SK-N-SH (cell line): Measurements from ENCODE around the gene TNFRSF12A. TPM values are rescaled to one million over a fixed set of nuclear protein-coding genes. Genes with fewer than 3 reads are reported as not detected.

Experiments used
- CTCF ChIA-PET: fragments of 300-600, 350-600 bp; formaldehyde crosslinking; extraction: SDS; loops from one replicate; lab custom pipeline; 2021; lab: Yijun Ruan, JAX
- POLR2A ChIA-PET: fragments of 350-600 bp; sonication (Branson Sonifier 250); formaldehyde crosslinking; extraction: SDS; loops from one replicate; lab custom pipeline; 2020; ENCODE audit warnings: antibody characterized with exemption, inconsistent platforms; lab: Yijun Ruan, JAX
- DNase-seq: peaks from one replicate; pipeline ENCODE4 v3.0.0; 2012
- H2AFZ ChIP-seq: fragments of 200-600 bp; sonication (generic); 2 replicates; pipeline ENCODE4 v1.8.1; 2016; ENCODE audit warnings: antibody characterized with exemption, mild to moderate bottlenecking, low read depth
- H3F3A ChIP-seq: fragments of 200-600 bp; sonication (generic); replicated peaks from 2 replicates; pipeline ENCODE3; 2016; ENCODE audit warnings: antibody characterized with exemption, mild to moderate bottlenecking; ENCODE audit not compliant: insufficient read depth
- H3K27ac ChIP-seq, 2 experiments: fragments of 200-500 bp in 1 of 2; fragments of 200-600 bp in 1 of 2; sonication (Bioruptor generic) in 1 of 2; sonication (generic), shearing (Covaris generic) in 1 of 2; 2 replicates each; pipeline versions ENCODE4 v1.5.1 to v1.6.1; 2014 to 2016; ENCODE audit warnings: low read depth in 2 of 2, inconsistent platforms in 1 of 2, low read length in 1 of 2, mild to moderate bottlenecking in 1 of 2, mixed read lengths in 1 of 2
- H3K27me3 ChIP-seq: fragments of 200-600 bp; sonication (generic), shearing (Covaris generic); 2 replicates; pipeline ENCODE4 v1.6.1; 2016; ENCODE audit warnings: mixed run types; ENCODE audit not compliant: insufficient read depth
- H3K36me3 ChIP-seq, 2 experiments: fragments of 200-500 bp in 1 of 2; fragments of 200-600 bp in 1 of 2; sonication (Bioruptor generic) in 1 of 2; sonication (generic) in 1 of 2; replicated peaks in 1 of 2; 2 replicates each; pipeline versions ENCODE3 to v1.5.1; 2014 to 2016; ENCODE audit warnings: low read length in 1 of 2, mild to moderate bottlenecking in 1 of 2; ENCODE audit not compliant: insufficient read depth in 2 of 2, control insufficient read depth in 1 of 2
- H3K4me1 ChIP-seq, 2 experiments: fragments of 200-500 bp in 1 of 2; fragments of 200-600 bp in 1 of 2; sonication (Bioruptor generic) in 1 of 2; sonication (generic), shearing (Covaris generic) in 1 of 2; 2 replicates each; pipeline versions ENCODE4 v1.5.1 to v1.6.1; 2014 to 2016; ENCODE audit warnings: low read depth in 1 of 2, low read length in 1 of 2, mixed run types in 1 of 2; ENCODE audit not compliant: insufficient read depth in 2 of 2, control insufficient read depth in 1 of 2
- H3K4me2 ChIP-seq: fragments of 200-600 bp; sonication (generic), shearing (Covaris generic); 2 replicates; pipeline ENCODE4 v1.6.1; 2017; ENCODE audit warnings: mixed run types
- H3K4me3 ChIP-seq, 2 experiments: fragments of 200-500 bp in 1 of 2; fragments of 200-600 bp in 1 of 2; sonication (Bioruptor generic) in 1 of 2; sonication (generic), shearing (Covaris generic) in 1 of 2; 2 replicates each; pipeline versions ENCODE4 v1.5.1 to v1.8.1; 2014 to 2016; ENCODE audit warnings: low read depth in 2 of 2, inconsistent platforms in 1 of 2, low read length in 1 of 2, mild to moderate bottlenecking in 1 of 2, mixed read lengths in 1 of 2, moderate library complexity in 1 of 2
- H3K79me2 ChIP-seq: fragments of 200-600 bp; sonication (generic); 2 replicates; pipeline ENCODE4 v1.8.1; 2017; ENCODE audit warnings: mild to moderate bottlenecking; ENCODE audit not compliant: insufficient read depth
- H3K9ac ChIP-seq: fragments of 200-600 bp; sonication (generic); 2 replicates; pipeline ENCODE4 v1.6.1; 2017; ENCODE audit warnings: mixed run types
- H3K9me2 ChIP-seq: fragments of 200-600 bp; sonication (generic); 2 replicates; pipeline ENCODE4 v1.6.1; 2017; ENCODE audit warnings: mixed run types
- H3K9me3 ChIP-seq: fragments of 200-600 bp; sonication (generic); 2 replicates; pipeline ENCODE4 v1.6.1; 2017; ENCODE audit warnings: mixed run types, mild to moderate bottlenecking, moderate library complexity
- H4K20me1 ChIP-seq: fragments of 200-600 bp; sonication (generic); 2 replicates; pipeline ENCODE4 v1.6.1; 2017; ENCODE audit warnings: mild to moderate bottlenecking, mixed run types; ENCODE audit not compliant: insufficient read depth
- CTCF ChIP-seq: fragments of 200-600 bp; sonication (generic); IDR thresholded peaks from 2 replicates; pipeline ENCODE4 v1.6.1; 2017; ENCODE audit warnings: antibody characterized with exemption, mild to moderate bottlenecking, moderate library complexity
- EP300 ChIP-seq, 2 experiments: IDR thresholded peaks; 2 replicates each; pipeline versions ENCODE4 v1.4.0 to v1.6.1; 2012; ENCODE audit warnings: borderline replicate concordance in 1 of 2, low read depth in 1 of 2, low read length in 1 of 2
- FOXM1 ChIP-seq: IDR thresholded peaks from 2 replicates; pipeline ENCODE4 v1.4.0; 2012; ENCODE audit warnings: low read depth, mild to moderate bottlenecking
- GATA2 ChIP-seq: sonication (generic); formaldehyde crosslinking; IDR thresholded peaks from 2 replicates; pipeline ENCODE4 v1.5.0; 2020; ENCODE audit warnings: mild to moderate bottlenecking, missing genetic modification reagents
- IRF3 ChIP-seq: fragments of 150-350 bp; IDR thresholded peaks from 2 replicates; pipeline ENCODE4 v1.6.1; 2016; ENCODE audit warnings: mild to moderate bottlenecking, low read depth, low read length
- JUND ChIP-seq: IDR thresholded peaks from 2 replicates; pipeline ENCODE4 v1.4.0; 2012
- MAX ChIP-seq: IDR thresholded peaks from 2 replicates; pipeline ENCODE4 v1.4.0; 2012; ENCODE audit warnings: low read depth
- MEF2A ChIP-seq: IDR thresholded peaks from 2 replicates; pipeline ENCODE4 v1.4.0; 2012; ENCODE audit warnings: low read depth, borderline replicate concordance
- NFIC ChIP-seq: IDR thresholded peaks from 2 replicates; pipeline ENCODE4 v1.4.0; 2012; ENCODE audit warnings: borderline replicate concordance
- NRF1 ChIP-seq: IDR thresholded peaks from 2 replicates; pipeline ENCODE4 v1.6.1; 2012; ENCODE audit warnings: low read depth, mild to moderate bottlenecking, low read length
- PBX3 ChIP-seq: IDR thresholded peaks from 2 replicates; pipeline ENCODE4; 2012
- RCOR1 ChIP-seq: fragments of 150-350 bp; IDR thresholded peaks from 2 replicates; pipeline ENCODE4 v1.6.1; 2017; ENCODE audit warnings: antibody characterized with exemption, low read length
- RFX5 ChIP-seq: IDR thresholded peaks from 2 replicates; pipeline ENCODE4 v1.6.1; 2012; ENCODE audit warnings: mild to moderate bottlenecking, improper control_type of control experiment, low read length
- RXRA ChIP-seq: IDR thresholded peaks from 2 replicates; pipeline ENCODE4 v1.4.0; 2012; ENCODE audit warnings: low read depth, mild to moderate bottlenecking, borderline replicate concordance
- TEAD4 ChIP-seq: IDR thresholded peaks from 2 replicates; pipeline ENCODE4 v1.4.0; 2012; ENCODE audit warnings: mild to moderate bottlenecking, borderline replicate concordance; ENCODE audit not compliant: insufficient read depth
- YY1 ChIP-seq: IDR thresholded peaks from 2 replicates; pipeline ENCODE4 v1.4.0; 2012; ENCODE audit warnings: low read depth, mild to moderate bottlenecking
- ZBTB33 ChIP-seq: IDR thresholded peaks from 2 replicates; pipeline ENCODE4 v1.4.0; 2012; ENCODE audit warnings: low read depth, borderline replicate concordance
- WGBS: methylation state at CpG from one replicate; pipeline ENCODE4 v1.1.6; 2017; ENCODE audit warnings: low lambda C conversion rate; 5-methylcytosine and 5-hydroxymethylcytosine counted together
- polyA plus RNA-seq, 3 experiments: library from polyadenylated mRNA; depleted of rRNA; stranded (reverse); fragments of >200 nt; gene quantifications; 2 replicates each; pipeline ENCODE4 v1.2.3, GENCODE V29; 2012
- TF ChIP-seq, protein P1 (sequence below): fragments of 150-350 bp; IDR thresholded peaks from 2 replicates; pipeline ENCODE4 v1.6.1; 2017; ENCODE audit warnings: antibody characterized with exemption, low read length, low read depth, borderline replicate concordance

The TNFRSF12A gene
- polyA plus RNA-seq, 1 of the 3 experiments (the other 2 are of a cell fraction): 374 TPM

- ChIA-PET POLR2A (no interaction called here), CTCF (interaction anchor here (1.0 to 2.8 kb wide), 4 partner anchors 25 to 40 kb away, joined by 3 to 8 read pairs (median 4); partner anchors contain the start of gene KREMEN2)
- no peak overlapping the region for H3K9ac ChIP-seq
- H3K4me1 ChIP-seq: peaks cover 0 to 14% of the 10 kb centered on the region in 2 experiments; a peak in 1 of 4 replicates
- WGBS: 62% methylated on average over 7 of the region's 8 CpGs
- no peaks in the 10 kb centered on the region for H3K79me2 ChIP-seq
- H3K36me3 ChIP-seq: no peaks in the 10 kb centered on the region
- H3K27ac ChIP-seq: no peak overlapping the region
- no peak overlapping the region for H2AFZ ChIP-seq
- peaks cover 3% of the 10 kb centered on the region for H3F3A ChIP-seq
- H3K27me3 ChIP-seq: no peaks in the 10 kb centered on the region
- no peak overlapping the region for H3K4me2 ChIP-seq
- no peaks in the 10 kb centered on the region for H3K9me3 ChIP-seq
- TF ChIP-seq PBX3 (peak; percentile 52), MEF2A (no peak)
- H3K4me3 ChIP-seq: no peak overlapping the region
- peak; percentile 52 for DNase-seq
- no peaks in the 10 kb centered on the region for H3K9me2 ChIP-seq
- H4K20me1 ChIP-seq: no peaks in the 10 kb centered on the region
These were observed 32.3 kb upstream of the TNFRSF12A start for GRCh38 chr16:2987833-2988232.

- POLR2A ChIA-PET: no interaction called here
- no peaks in the 10 kb centered on the region for H3K36me3 ChIP-seq
- no peak for DNase-seq
- WGBS: 85% methylated on average over 5 of the region's 8 CpGs
- H3K4me3 ChIP-seq: no peak overlapping the region
- CTCF ChIA-PET: interaction anchor here (1.3 to 2.8 kb wide), 3 partner anchors 25 to 39 kb away, joined by 4 to 8 read pairs (median 4); partner anchors contain the start of gene KREMEN2
- no peaks in the 10 kb centered on the region for H3K9me3 ChIP-seq
- no peaks in the 10 kb centered on the region for H3K9me2 ChIP-seq
- H2AFZ ChIP-seq: no peak overlapping the region
- no peak overlapping the region for H3K4me2 ChIP-seq
- no peak overlapping the region for H3K9ac ChIP-seq
- no peaks in the 10 kb centered on the region for H3K79me2 ChIP-seq
- no peaks in the 10 kb centered on the region for H4K20me1 ChIP-seq
- peaks cover 0 to 14% of the 10 kb centered on the region in 2 experiments; a peak in 1 of 4 replicates for H3K4me1 ChIP-seq
- no peak overlapping the region for H3K27ac ChIP-seq
- no peaks in the 10 kb centered on the region for H3F3A ChIP-seq
- no peaks in the 10 kb centered on the region for H3K27me3 ChIP-seq
- no peak for TF ChIP-seq JUND
- no peak for TF ChIP-seq FOXM1
- no peak for TF ChIP-seq RFX5
- no peak for TF ChIP-seq MAX
- no peak for TF ChIP-seq NRF1
- no peak for TF ChIP-seq RXRA
- no peak for TF ChIP-seq CTCF
- no peak for TF ChIP-seq PBX3
- no peak for TF ChIP-seq IRF3
- TF ChIP-seq YY1: no peak
- TF ChIP-seq, protein P1, sequence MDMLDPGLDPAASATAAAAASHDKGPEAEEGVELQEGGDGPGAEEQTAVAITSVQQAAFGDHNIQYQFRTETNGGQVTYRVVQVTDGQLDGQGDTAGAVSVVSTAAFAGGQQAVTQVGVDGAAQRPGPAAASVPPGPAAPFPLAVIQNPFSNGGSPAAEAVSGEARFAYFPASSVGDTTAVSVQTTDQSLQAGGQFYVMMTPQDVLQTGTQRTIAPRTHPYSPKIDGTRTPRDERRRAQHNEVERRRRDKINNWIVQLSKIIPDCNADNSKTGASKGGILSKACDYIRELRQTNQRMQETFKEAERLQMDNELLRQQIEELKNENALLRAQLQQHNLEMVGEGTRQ: no peak
- no peak for TF ChIP-seq TEAD4
- TF ChIP-seq NFIC: no peak
- TF ChIP-seq ZBTB33: no peak
- TF ChIP-seq GATA2 (CRISPR knock-in tag): no peak
- no peak for TF ChIP-seq EP300 (IDR thresholded peaks at IDR 0.05; ENCODE audit: borderline replicate concordance in 1 of 2, low read depth in 1 of 2, low read length in 1 of 2)
- no peak for TF ChIP-seq RCOR1
These were observed 31.5 kb upstream of the TNFRSF12A start for GRCh38 chr16:2988590-2989099.
